OCI-LY1 (cell line): ENCODE measurements around the gene CRYGN.
A peak's percentile ranks its signal among the peaks of the same experiment; 100 is the strongest.

Experiments used
- H2AFZ ChIP-seq: fragments of 200-600 bp; sonication (generic), shearing (Covaris generic); 2 replicates; pipeline ENCODE4 v1.6.0; 2014; ENCODE audit warnings: antibody characterized with exemption, mild to moderate bottlenecking, low read length
- H3F3A ChIP-seq: fragments of 200-600 bp; sonication (generic), shearing (Covaris generic); 2 replicates; pipeline ENCODE4 v1.6.0; 2014; ENCODE audit warnings: mild to moderate bottlenecking, antibody characterized with exemption, low read length, moderate library complexity; ENCODE audit not compliant: insufficient read depth
- H3K27ac ChIP-seq: fragments of 200-600 bp; sonication (generic); 2 replicates; pipeline ENCODE4 v1.5.1; 2014; ENCODE audit warnings: low read length, mixed run types, mild to moderate bottlenecking, low read depth; ENCODE audit not compliant: poor library complexity, severe bottlenecking
- H3K27me3 ChIP-seq: fragments of 200-600 bp; sonication (generic); 2 replicates; pipeline ENCODE4 v1.6.0; 2014; ENCODE audit warnings: antibody characterized with exemption, mild to moderate bottlenecking, low read length, moderate library complexity; ENCODE audit not compliant: insufficient read depth
- H3K36me3 ChIP-seq: fragments of 200-600 bp; sonication (generic); 2 replicates; pipeline ENCODE4 v1.6.1; 2014; ENCODE audit warnings: mild to moderate bottlenecking, antibody characterized with exemption, low read length, moderate library complexity, mixed read lengths; ENCODE audit not compliant: insufficient read depth
- H3K4me1 ChIP-seq: fragments of 200-600 bp; sonication (generic); 2 replicates; pipeline ENCODE4 v1.5.1; 2014; ENCODE audit warnings: mild to moderate bottlenecking, low read length, moderate library complexity; ENCODE audit not compliant: insufficient read depth, severe bottlenecking
- H3K4me2 ChIP-seq: fragments of 200-600 bp; sonication (generic), shearing (Covaris generic); 2 replicates; pipeline ENCODE4 v1.6.1; 2014; ENCODE audit warnings: low read length
- H3K4me3 ChIP-seq: fragments of 200-600 bp; sonication (generic); 2 replicates; pipeline ENCODE4 v1.5.1; 2014; ENCODE audit warnings: low read length, low read depth, mild to moderate bottlenecking, mixed read lengths; ENCODE audit not compliant: poor library complexity, severe bottlenecking
- H3K79me2 ChIP-seq: fragments of 200-600 bp; shearing (Covaris generic); 2 replicates; pipeline ENCODE4 v1.6.1; 2016; ENCODE audit warnings: mixed run types, low read length, mixed read lengths; ENCODE audit not compliant: insufficient read depth
- H3K9ac ChIP-seq: fragments of 200-600 bp; sonication (generic), shearing (Covaris generic); 2 replicates; pipeline ENCODE4 v1.6.1; 2014; ENCODE audit warnings: mild to moderate bottlenecking, low read length, mixed read lengths
- H3K9me2 ChIP-seq: fragments of 200-600 bp; sonication (generic), shearing (Covaris generic); 2 replicates; pipeline ENCODE4 v1.6.1; 2014; ENCODE audit warnings: low read depth, mild to moderate bottlenecking, low read length, mixed read lengths
- H3K9me3 ChIP-seq: fragments of 200-600 bp; shearing (Covaris generic); 2 replicates; pipeline ENCODE4 v1.6.1; 2014; ENCODE audit warnings: low read length, mixed read lengths
- H4K20me1 ChIP-seq: fragments of 200-600 bp; sonication (generic), shearing (Covaris generic); 2 replicates; pipeline ENCODE4 v1.6.0; 2016; ENCODE audit warnings: mild to moderate bottlenecking, low read length; ENCODE audit not compliant: insufficient read depth
- EZH2 ChIP-seq: fragments of 200-600 bp; sonication (generic), shearing (Covaris generic); IDR thresholded peaks from 2 replicates; pipeline ENCODE4 v1.8.0; 2017; ENCODE audit warnings: borderline replicate concordance, mixed run types, mild to moderate bottlenecking, antibody characterized with exemption, low read length, moderate library complexity, mixed read lengths
- TF ChIP-seq, protein P1 (sequence below): fragments of 200-600 bp; sonication (generic), shearing (Covaris generic); IDR thresholded peaks from 2 replicates; pipeline ENCODE4 v1.5.1; 2017; ENCODE audit warnings: mild to moderate bottlenecking, antibody characterized with exemption, low read length, moderate library complexity, mixed read lengths

The CRYGN gene

DNA sequence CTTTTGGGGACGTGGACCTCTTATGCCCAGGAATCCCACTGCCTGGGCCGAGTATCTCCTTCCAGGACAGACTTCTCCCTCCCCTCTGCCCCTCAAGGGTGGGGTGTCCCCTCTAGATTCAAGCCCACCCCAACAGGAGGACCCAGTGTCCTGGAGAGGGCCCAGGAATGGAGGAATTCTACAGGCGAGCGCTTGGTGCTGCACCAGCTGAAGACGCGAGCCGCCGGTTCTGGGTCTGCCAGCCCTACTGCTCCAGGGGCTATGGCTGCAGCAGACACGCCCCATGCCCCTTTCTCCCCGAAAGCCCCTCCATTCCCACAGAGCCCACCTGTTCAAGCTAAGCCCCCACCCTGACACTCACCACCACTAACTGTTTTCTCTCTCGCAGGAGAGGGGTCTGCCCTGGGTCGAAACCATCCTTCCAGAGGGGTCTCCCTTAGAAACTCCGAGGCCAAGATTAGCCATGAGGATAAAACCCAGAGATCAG is 8.6 kb downstream of the CRYGN start:
- Histone ChIP-seq H3K9me2 (no peaks in the 10 kb centered on the region), H3K4me3 (no peak overlapping the region), H3K27me3 (peaks cover 15% of the 10 kb centered on the region; the same call in 1 of the 2 replicates), H3K36me3 (no peaks in the 10 kb centered on the region), H4K20me1 (no peaks in the 10 kb centered on the region), H2AFZ (no peak overlapping the region), H3K4me2 (no peak overlapping the region), H3K4me1 (peaks cover 13% of the 10 kb centered on the region), H3K9ac (no peak overlapping the region), H3K27ac (no peak overlapping the region), H3K9me3 (no peaks in the 10 kb centered on the region), H3F3A (no peaks in the 10 kb centered on the region), H3K79me2 (no peaks in the 10 kb centered on the region)
- TF ChIP-seq EZH2: no peak
- TF ChIP-seq, protein P1, sequence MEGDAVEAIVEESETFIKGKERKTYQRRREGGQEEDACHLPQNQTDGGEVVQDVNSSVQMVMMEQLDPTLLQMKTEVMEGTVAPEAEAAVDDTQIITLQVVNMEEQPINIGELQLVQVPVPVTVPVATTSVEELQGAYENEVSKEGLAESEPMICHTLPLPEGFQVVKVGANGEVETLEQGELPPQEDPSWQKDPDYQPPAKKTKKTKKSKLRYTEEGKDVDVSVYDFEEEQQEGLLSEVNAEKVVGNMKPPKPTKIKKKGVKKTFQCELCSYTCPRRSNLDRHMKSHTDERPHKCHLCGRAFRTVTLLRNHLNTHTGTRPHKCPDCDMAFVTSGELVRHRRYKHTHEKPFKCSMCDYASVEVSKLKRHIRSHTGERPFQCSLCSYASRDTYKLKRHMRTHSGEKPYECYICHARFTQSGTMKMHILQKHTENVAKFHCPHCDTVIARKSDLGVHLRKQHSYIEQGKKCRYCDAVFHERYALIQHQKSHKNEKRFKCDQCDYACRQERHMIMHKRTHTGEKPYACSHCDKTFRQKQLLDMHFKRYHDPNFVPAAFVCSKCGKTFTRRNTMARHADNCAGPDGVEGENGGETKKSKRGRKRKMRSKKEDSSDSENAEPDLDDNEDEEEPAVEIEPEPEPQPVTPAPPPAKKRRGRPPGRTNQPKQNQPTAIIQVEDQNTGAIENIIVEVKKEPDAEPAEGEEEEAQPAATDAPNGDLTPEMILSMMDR: no peak

DNA sequence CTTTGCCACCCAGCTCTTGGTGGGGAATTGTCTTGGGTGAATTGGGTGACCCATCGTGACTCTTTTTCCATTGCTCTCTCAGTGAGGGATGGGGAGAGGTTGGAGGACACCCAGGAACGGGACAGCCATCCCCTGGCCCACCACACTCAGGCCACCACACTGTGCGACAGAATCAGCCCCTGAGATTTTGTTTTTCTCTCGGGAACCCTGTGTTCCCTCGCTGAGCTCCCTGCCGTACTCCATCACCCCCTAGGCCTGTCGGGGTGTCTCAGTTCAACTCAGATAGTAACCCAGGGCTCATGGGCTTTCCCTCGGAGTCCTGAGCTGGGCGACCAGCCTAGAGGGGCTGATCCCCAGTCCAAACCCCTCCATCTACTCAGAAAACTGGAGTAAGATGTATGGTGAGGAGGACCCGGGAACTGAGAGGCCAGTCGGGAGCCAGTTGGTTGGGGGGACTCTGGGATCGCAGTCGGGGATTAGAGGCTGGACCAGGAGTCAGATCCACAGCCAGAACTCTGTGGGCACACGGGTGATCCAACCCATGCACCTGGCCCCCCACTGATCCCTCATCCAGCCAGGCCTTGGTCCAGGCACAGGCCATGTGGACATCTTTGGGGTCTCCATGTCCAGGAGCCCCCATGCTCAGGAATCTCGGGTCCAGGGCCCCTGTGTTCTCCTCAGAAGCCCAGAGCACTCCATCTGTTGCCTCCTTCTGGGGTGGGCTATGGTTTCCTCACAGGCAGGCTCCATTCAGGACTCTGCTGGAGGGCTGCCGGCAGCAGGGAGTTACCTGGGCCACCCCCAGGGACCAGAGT is 9.3 kb downstream of the CRYGN start:
- Histone ChIP-seq H3K79me2 (no peaks in the 10 kb centered on the region), H3K9ac (no peak overlapping the region), H3K9me3 (no peaks in the 10 kb centered on the region), H3K4me2 (no peak overlapping the region), H3K27ac (no peak overlapping the region), H3K4me3 (no peak overlapping the region), H3K4me1 (peaks cover 13% of the 10 kb centered on the region), H3K27me3 (peaks cover 15% of the 10 kb centered on the region; the same call in 1 of the 2 replicates), H3F3A (no peaks in the 10 kb centered on the region), H2AFZ (no peak overlapping the region), H3K36me3 (no peaks in the 10 kb centered on the region), H4K20me1 (no peaks in the 10 kb centered on the region), H3K9me2 (no peaks in the 10 kb centered on the region)
- no peak for TF ChIP-seq EZH2
- TF ChIP-seq, protein P1: no peak

DNA sequence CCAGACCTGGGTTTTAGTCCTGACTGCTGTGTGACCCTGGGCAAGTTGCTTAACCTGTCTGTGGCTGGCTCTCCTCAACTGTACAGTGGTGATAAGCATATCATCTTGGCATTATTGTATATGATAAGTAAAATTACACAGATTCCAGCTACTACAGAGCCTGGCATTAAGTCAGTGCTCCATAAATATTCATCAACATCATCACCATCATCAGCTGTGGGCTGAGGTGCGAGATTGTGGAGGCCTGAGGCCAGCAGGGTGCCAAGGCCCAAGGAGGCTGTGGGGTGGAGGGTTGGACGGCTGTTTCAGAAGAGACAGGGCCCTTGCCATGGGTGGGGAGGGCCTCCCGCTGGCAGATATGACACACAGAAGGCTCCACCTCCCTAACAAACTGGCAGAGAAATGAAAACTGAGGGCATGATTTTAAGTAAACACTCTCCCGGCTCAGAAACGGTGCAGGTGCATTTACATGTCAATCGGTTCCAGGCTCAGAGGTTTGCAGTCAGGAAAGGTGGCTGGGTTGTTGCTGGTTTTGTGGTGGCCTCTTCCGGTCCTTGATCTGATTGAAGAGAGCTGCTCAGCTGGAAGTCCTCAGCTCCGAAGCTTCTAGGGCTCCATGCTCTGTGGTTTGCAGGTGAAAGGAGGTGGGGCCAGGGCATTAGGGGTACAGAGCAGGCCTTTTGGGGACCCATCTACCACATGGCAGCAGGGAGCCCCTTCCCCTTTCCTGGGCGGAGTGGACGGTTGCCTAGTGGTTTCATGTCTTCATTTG is 10.2 kb downstream of the CRYGN start:
- Histone ChIP-seq H2AFZ (no peak overlapping the region), H4K20me1 (no peaks in the 10 kb centered on the region), H3K9me3 (no peaks in the 10 kb centered on the region), H3K9me2 (no peaks in the 10 kb centered on the region), H3K36me3 (no peaks in the 10 kb centered on the region), H3K79me2 (no peaks in the 10 kb centered on the region), H3K4me1 (peaks cover 13% of the 10 kb centered on the region), H3F3A (no peaks in the 10 kb centered on the region), H3K27me3 (peaks cover 15% of the 10 kb centered on the region; the same call in 1 of the 2 replicates), H3K4me3 (no peak overlapping the region), H3K4me2 (peak overlapping the region; percentile 19; the same call in 1 of the 2 replicates), H3K9ac (no peak overlapping the region), H3K27ac (no peak overlapping the region)
- TF ChIP-seq, protein P1: no peak
- no peak for TF ChIP-seq EZH2
